Prostate gland (tissue), 2 donors: ENCODE data around the gene ESPNL. TPM values are rescaled to one million over a fixed set of nuclear protein-coding genes. Genes with fewer than 3 reads are reported as not detected.

Source experiments
- DNase-seq: peaks from one replicate; pipeline ENCODE4 v3.0.0-alpha.2; 2019; ENCODE audit warnings: low spot score
- H3K27ac ChIP-seq, 2 donors: fragments of 200-600 bp; sonication (generic); 2 replicates each; pipeline ENCODE4 v1.5.1; 2017 to 2019
- H3K27me3 ChIP-seq: fragments of 200-600 bp; sonication (generic); replicated peaks from 2 replicates; pipeline ENCODE4 v1.5.1; 2019; ENCODE audit not compliant: insufficient read depth
- H3K36me3 ChIP-seq, 2 donors: fragments of 200-600 bp; sonication (generic); 1 replicate in 1 of 2; 2 replicates in 1 of 2; pipeline versions ENCODE4 v1.5.1 to v1.8.1; 2017 to 2019
- H3K4me1 ChIP-seq: fragments of 200-600 bp; sonication (generic); replicated peaks from 2 replicates; pipeline ENCODE4 v1.5.1; 2019
- H3K4me3 ChIP-seq, 2 donors: fragments of 200-600 bp; sonication (generic); 2 replicates each; pipeline ENCODE4 v1.5.1; 2017 to 2019
- H3K9me3 ChIP-seq: fragments of 200-600 bp; sonication (generic); 2 replicates; pipeline ENCODE4 v1.5.1; 2017
- POLR2A ChIP-seq: fragments of 450-650 bp; IDR thresholded peaks from one replicate; pipeline ENCODE4 v1.6.1; 2016; ENCODE audit warnings: antibody characterized with exemption, mild to moderate bottlenecking
- POLR2AphosphoS5 ChIP-seq: sonication (generic); formaldehyde crosslinking; IDR thresholded peaks from one replicate; pipeline ENCODE4 v1.6.1; 2017; ENCODE audit warnings: antibody characterized with exemption
- WGBS: methylation state at CpG from one replicate; pipeline ENCODE4 v1.1.5; 2018; 5-methylcytosine and 5-hydroxymethylcytosine counted together
- intact Hi-C: fragments of 100-400 bp; cut with DNase I; formaldehyde crosslinking; loops from one replicate; pipeline ENCODE4 v1.14.2; 2022
- total RNA-seq, 2 donors: library from RNA; depleted of rRNA; stranded (reverse); fragments of >200 nt; gene quantifications; one replicate each; pipeline ENCODE4 v1.1.0, GENCODE V29; 2016
- TF ChIP-seq, protein P1 (sequence below), 4 experiments: fragments of 200-600 bp in 2 of 4; fragments of 450-650 bp in 2 of 4; sonication (generic) in 2 of 4; IDR thresholded peaks; 1 replicate in 3 of 4; 2 replicates in 1 of 4; pipeline ENCODE4 v1.5.1; 2016 to 2019; ENCODE audit warnings: antibody characterized with exemption in 4 of 4, mild to moderate bottlenecking in 2 of 4, moderate library complexity in 2 of 4

Gene ESPNL
- total RNA-seq, 2 donors from 2014 or later, result 0.68 to 3.9 TPM

GRCh38 chr2:238150686-238151085, 50.5 kb downstream of the ESPNL start:
- no peak for DNase-seq
- Histone ChIP-seq H3K4me3 (no peak overlapping the region), H3K9me3 (no peaks in the 10 kb centered on the region), H3K27ac (no peak overlapping the region), H3K36me3 (no peaks in the 10 kb centered on the region), H3K27me3 (no peaks in the 10 kb centered on the region), H3K4me1 (no peaks in the 10 kb centered on the region)
- no peak for TF ChIP-seq POLR2A
- TF ChIP-seq, protein P1, sequence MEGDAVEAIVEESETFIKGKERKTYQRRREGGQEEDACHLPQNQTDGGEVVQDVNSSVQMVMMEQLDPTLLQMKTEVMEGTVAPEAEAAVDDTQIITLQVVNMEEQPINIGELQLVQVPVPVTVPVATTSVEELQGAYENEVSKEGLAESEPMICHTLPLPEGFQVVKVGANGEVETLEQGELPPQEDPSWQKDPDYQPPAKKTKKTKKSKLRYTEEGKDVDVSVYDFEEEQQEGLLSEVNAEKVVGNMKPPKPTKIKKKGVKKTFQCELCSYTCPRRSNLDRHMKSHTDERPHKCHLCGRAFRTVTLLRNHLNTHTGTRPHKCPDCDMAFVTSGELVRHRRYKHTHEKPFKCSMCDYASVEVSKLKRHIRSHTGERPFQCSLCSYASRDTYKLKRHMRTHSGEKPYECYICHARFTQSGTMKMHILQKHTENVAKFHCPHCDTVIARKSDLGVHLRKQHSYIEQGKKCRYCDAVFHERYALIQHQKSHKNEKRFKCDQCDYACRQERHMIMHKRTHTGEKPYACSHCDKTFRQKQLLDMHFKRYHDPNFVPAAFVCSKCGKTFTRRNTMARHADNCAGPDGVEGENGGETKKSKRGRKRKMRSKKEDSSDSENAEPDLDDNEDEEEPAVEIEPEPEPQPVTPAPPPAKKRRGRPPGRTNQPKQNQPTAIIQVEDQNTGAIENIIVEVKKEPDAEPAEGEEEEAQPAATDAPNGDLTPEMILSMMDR (IDR thresholded peaks at IDR 0.05), result no peak
- TF ChIP-seq POLR2AphosphoS5, result no peak
- intact Hi-C loops, result no loop called here
- 95% methylated on average over 19 of the region's 25 CpGs for WGBS

- TF ChIP-seq POLR2A (no peak), POLR2AphosphoS5 (no peak)
- TF ChIP-seq, protein P1 (IDR thresholded peaks at IDR 0.05), result no peak
- H3K4me3 ChIP-seq, result no peak overlapping the region
- H3K9me3 ChIP-seq, result no peaks in the 10 kb centered on the region
- no peaks in the 10 kb centered on the region for H3K4me1 ChIP-seq
- H3K27ac ChIP-seq, result no peak overlapping the region
- no peaks in the 10 kb centered on the region for H3K36me3 ChIP-seq
- DNase-seq, result no peak
- intact Hi-C loops, result no loop called here
- WGBS, result 87% methylated on average over 12 of the region's 13 CpGs
- no peaks in the 10 kb centered on the region for H3K27me3 ChIP-seq
These were observed 51.1 kb downstream of the ESPNL start for GRCh38 chr2:238151205-238151604.

- DNase-seq, result no peak
- Histone ChIP-seq H3K4me3 (no peak overlapping the region), H3K4me1 (no peaks in the 10 kb centered on the region), H3K9me3 (no peaks in the 10 kb centered on the region), H3K27me3 (no peaks in the 10 kb centered on the region), H3K27ac (no peak overlapping the region), H3K36me3 (no peaks in the 10 kb centered on the region)
- no peak for TF ChIP-seq POLR2A
- TF ChIP-seq POLR2AphosphoS5, result no peak
- TF ChIP-seq, protein P1 (IDR thresholded peaks at IDR 0.05), result no peak
- intact Hi-C loops, result no loop called here
- 88% methylated on average over 16 of the region's 16 CpGs for WGBS
These were observed 51.6 kb downstream of the ESPNL start for GRCh38 chr2:238151628-238152235.

- no peak for DNase-seq
- Histone ChIP-seq H3K27ac (no peak overlapping the region), H3K4me3 (no peak overlapping the region), H3K36me3 (no peaks in the 10 kb centered on the region), H3K4me1 (no peaks in the 10 kb centered on the region), H3K9me3 (no peaks in the 10 kb centered on the region), H3K27me3 (no peaks in the 10 kb centered on the region)
- TF ChIP-seq POLR2A (no peak), POLR2AphosphoS5 (no peak)
- TF ChIP-seq, protein P1 (IDR thresholded peaks at IDR 0.05), result no peak
- 83% methylated on average over 21 of the region's 22 CpGs for WGBS
- intact Hi-C loops, result no loop called here
These were observed 52.9 kb downstream of the ESPNL start for GRCh38 chr2:238152771-238153688.
